Prostate gland (tissue), 2 donors: ENCODE results near the gene SMIM5.

Experiments
- CTCF ChIP-seq, 4 experiments: fragments of 200-600 bp in 2 of 4; fragments of 450-650 bp in 2 of 4; sonication (generic) in 2 of 4; IDR thresholded peaks; 1 replicate in 3 of 4; 2 replicates in 1 of 4; pipeline ENCODE4 v1.5.1; 2016 to 2019; ENCODE audit warnings: antibody characterized with exemption in 4 of 4, mild to moderate bottlenecking in 2 of 4, moderate library complexity in 2 of 4
- POLR2A ChIP-seq: fragments of 450-650 bp; IDR thresholded peaks from one replicate; pipeline ENCODE4 v1.6.1; 2016; ENCODE audit warnings: antibody characterized with exemption, mild to moderate bottlenecking
- POLR2AphosphoS5 ChIP-seq: sonication (generic); formaldehyde crosslinking; IDR thresholded peaks from one replicate; pipeline ENCODE4 v1.6.1; 2017; ENCODE audit warnings: antibody characterized with exemption

GRCh38 chr17:75634376-75634740 lies 1.1 kb downstream of the SMIM5 start:
- TF ChIP-seq POLR2AphosphoS5 = no peak
- TF ChIP-seq POLR2A = no peak
- no peak for TF ChIP-seq CTCF (IDR thresholded peaks at IDR 0.05)
